ENCODE measurements around the gene SMG9.
A peak's percentile ranks its signal among the peaks of the same experiment; 100 is the strongest.
"Not testable (repeated sequence)": the region's sequence is repeated elsewhere in the genome, so short reads cannot be mapped to it uniquely, and the experiment has no call there.

The SMG9 gene

GRCh38 chr19:43767316-43767715, 12.6 kb upstream of the SMG9 start:
- Histone ChIP-seq H3K27me3 (ENCODE audit: low read depth, low read length) (no peaks in the 10 kb centered on the region), H3K79me2 (ENCODE audit: low read length) (peaks cover 6% of the 10 kb centered on the region; the same call in 1 of the 2 replicates), H3K4me1 (ENCODE audit: low read length) (peaks cover 49% of the 10 kb centered on the region), H3K4me2 (ENCODE audit: low read length) (peak overlapping the region; percentile 95), H3K36me3 (replicated peaks; ENCODE audit: low read depth, low read length) (peaks cover 78% of the 10 kb centered on the region), H4K20me1 (ENCODE audit: insufficient read depth, low read length) (peaks cover 11% of the 10 kb centered on the region), H3K4me3 (ENCODE audit: low read length) (no peak overlapping the region; the same call in 1 of the 2 replicates), H3K9me3 (ENCODE audit: insufficient read depth, low read length) (no peaks in the 10 kb centered on the region), H2AFZ (ENCODE audit: low read depth, low read length) (no peak overlapping the region), H3K27ac (ENCODE audit: low read length) (peak overlapping the region; percentile 97), H3K9ac (ENCODE audit: low read length) (peak overlapping the region; percentile 93; the same call in 1 of the 2 replicates)
- TF ChIP-seq, protein P1, sequence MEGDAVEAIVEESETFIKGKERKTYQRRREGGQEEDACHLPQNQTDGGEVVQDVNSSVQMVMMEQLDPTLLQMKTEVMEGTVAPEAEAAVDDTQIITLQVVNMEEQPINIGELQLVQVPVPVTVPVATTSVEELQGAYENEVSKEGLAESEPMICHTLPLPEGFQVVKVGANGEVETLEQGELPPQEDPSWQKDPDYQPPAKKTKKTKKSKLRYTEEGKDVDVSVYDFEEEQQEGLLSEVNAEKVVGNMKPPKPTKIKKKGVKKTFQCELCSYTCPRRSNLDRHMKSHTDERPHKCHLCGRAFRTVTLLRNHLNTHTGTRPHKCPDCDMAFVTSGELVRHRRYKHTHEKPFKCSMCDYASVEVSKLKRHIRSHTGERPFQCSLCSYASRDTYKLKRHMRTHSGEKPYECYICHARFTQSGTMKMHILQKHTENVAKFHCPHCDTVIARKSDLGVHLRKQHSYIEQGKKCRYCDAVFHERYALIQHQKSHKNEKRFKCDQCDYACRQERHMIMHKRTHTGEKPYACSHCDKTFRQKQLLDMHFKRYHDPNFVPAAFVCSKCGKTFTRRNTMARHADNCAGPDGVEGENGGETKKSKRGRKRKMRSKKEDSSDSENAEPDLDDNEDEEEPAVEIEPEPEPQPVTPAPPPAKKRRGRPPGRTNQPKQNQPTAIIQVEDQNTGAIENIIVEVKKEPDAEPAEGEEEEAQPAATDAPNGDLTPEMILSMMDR (IDR thresholded peaks at IDR 0.05; ENCODE audit: low read depth, low read length), result no peak
- TF ChIP-seq EZH2phosphoT487 (IDR thresholded peaks at IDR 0.05; ENCODE audit: low read depth), result no peak

DNA sequence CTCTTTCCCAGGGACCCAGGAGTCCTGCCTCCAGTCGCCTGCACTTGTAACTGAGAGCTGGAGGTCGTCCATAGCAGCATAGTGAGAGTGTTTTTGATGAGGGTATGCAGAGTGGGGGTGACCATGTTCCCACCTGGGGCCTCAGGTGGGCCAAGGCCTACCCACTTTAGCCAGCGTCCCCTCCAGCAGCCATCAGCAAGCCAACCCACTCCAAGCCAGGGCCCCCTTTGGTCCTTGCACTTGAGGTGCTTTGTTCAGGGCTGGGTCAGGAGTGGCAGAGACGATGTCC, 11.9 kb upstream of the SMG9 start:
- peaks cover 72% of the 10 kb centered on the region for H3K36me3 ChIP-seq (replicated peaks; ENCODE audit: low read depth, low read length)
- peaks cover 5% of the 10 kb centered on the region for H4K20me1 ChIP-seq (ENCODE audit: insufficient read depth, low read length)
- no peaks in the 10 kb centered on the region for H3K9me3 ChIP-seq (ENCODE audit: insufficient read depth, low read length)
- no peaks in the 10 kb centered on the region for H3K27me3 ChIP-seq (ENCODE audit: low read depth, low read length)
- TF ChIP-seq, protein P1 (IDR thresholded peaks at IDR 0.05; ENCODE audit: low read depth, low read length), result no peak
- no peak for TF ChIP-seq EZH2phosphoT487 (IDR thresholded peaks at IDR 0.05; ENCODE audit: low read depth)
- peak overlapping the region; percentile 97 for H3K27ac ChIP-seq (ENCODE audit: low read length)
- no peaks in the 10 kb centered on the region; the same call in 1 of the 2 replicates for H3K79me2 ChIP-seq (ENCODE audit: low read length)
- no peak overlapping the region for H2AFZ ChIP-seq (ENCODE audit: low read depth, low read length)
- peak overlapping the region; percentile 93 for H3K9ac ChIP-seq (ENCODE audit: low read length)
- peaks cover 49% of the 10 kb centered on the region for H3K4me1 ChIP-seq (ENCODE audit: low read length)
- H3K4me2 ChIP-seq (ENCODE audit: low read length), result peak overlapping the region; percentile 95
- H3K4me3 ChIP-seq (ENCODE audit: low read length), result peak overlapping the region; percentile 35; the same call in 1 of the 2 replicates

DNA sequence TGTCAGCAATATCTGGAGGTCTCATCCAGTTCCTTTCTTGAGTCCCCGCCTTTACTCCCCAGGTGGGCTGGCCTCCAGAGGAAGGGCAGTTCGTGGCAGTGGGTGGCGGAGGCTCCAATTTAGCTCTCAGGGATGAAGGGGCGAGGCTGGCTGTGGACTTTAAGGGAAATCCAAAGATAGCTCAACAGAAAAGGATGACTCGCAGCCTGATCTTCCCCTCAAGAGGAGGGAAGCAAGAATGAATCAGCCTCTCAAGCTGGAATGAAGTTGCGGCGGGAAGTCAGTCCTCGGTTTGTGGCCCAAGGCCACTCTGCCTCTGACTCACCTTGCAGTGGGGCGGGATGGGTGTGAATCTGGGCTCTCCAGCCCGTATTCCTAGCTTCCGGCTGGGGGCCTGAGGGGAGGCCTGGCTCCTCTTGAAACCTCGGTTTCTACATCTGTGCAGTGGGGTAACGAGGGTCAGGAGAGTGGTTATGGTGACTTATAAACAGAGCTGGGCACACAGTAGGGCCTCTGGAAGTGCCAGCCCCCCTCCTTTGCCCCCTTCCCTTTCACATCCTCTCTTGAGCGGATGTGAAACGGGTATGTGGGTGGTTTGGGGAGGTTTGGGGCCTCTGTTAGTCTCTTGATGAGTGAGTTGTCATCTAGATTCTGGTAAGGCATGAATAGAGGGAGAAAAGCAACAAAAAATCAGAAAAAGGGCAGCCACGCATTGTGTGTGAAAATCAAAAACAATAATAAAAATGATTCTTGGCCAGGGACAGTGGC, 10.5 kb upstream of the SMG9 start:
- no peaks in the 10 kb centered on the region; the same call in 1 of the 2 replicates for H3K79me2 ChIP-seq (ENCODE audit: low read length)
- H3K9me3 ChIP-seq (ENCODE audit: insufficient read depth, low read length), result no peaks in the 10 kb centered on the region
- H3K4me2 ChIP-seq (ENCODE audit: low read length), result peak overlapping the region; percentile 95
- TF ChIP-seq, protein P1 (IDR thresholded peaks at IDR 0.05; ENCODE audit: low read depth, low read length), result no peak
- peak; percentile 81 for TF ChIP-seq EZH2phosphoT487 (IDR thresholded peaks at IDR 0.05; ENCODE audit: low read depth)
- peak overlapping the region; percentile 97 for H3K27ac ChIP-seq (ENCODE audit: low read length)
- peak overlapping the region; percentile 59; the same call in 1 of the 2 replicates for H3K4me3 ChIP-seq (ENCODE audit: low read length)
- no peaks in the 10 kb centered on the region for H3K27me3 ChIP-seq (ENCODE audit: low read depth, low read length)
- peak overlapping the region; percentile 93 for H3K9ac ChIP-seq (ENCODE audit: low read length)
- peaks cover 2% of the 10 kb centered on the region for H4K20me1 ChIP-seq (ENCODE audit: insufficient read depth, low read length)
- H3K36me3 ChIP-seq (replicated peaks; ENCODE audit: low read depth, low read length), result peaks cover 58% of the 10 kb centered on the region
- peaks cover 49% of the 10 kb centered on the region for H3K4me1 ChIP-seq (ENCODE audit: low read length)
- no peak overlapping the region for H2AFZ ChIP-seq (ENCODE audit: low read depth, low read length)

GRCh38 chr19:43764684-43765083, 9.9 kb upstream of the SMG9 start:
- peak overlapping the region; percentile 95 for H3K4me2 ChIP-seq (ENCODE audit: low read length)
- H4K20me1 ChIP-seq (ENCODE audit: insufficient read depth, low read length); H2AFZ ChIP-seq (ENCODE audit: low read depth, low read length); H3K9me3 ChIP-seq (ENCODE audit: insufficient read depth, low read length); H3K27me3 ChIP-seq (ENCODE audit: low read depth, low read length); H3K79me2 ChIP-seq (ENCODE audit: low read length): not testable (repeated sequence)
- peak overlapping the region; percentile 64 for H3K9ac ChIP-seq (ENCODE audit: low read length)
- H3K4me3 ChIP-seq (ENCODE audit: low read length), result peak overlapping the region; percentile 5; the same call in 1 of the 2 replicates
- H3K4me1 ChIP-seq (ENCODE audit: low read length), result peaks cover 51% of the 10 kb centered on the region
- peak overlapping the region; percentile 97 for H3K27ac ChIP-seq (ENCODE audit: low read length)
- peaks cover 52% of the 10 kb centered on the region for H3K36me3 ChIP-seq (replicated peaks; ENCODE audit: low read depth, low read length)

All from OCI-LY3 (cell line).